Fibroblast of the aortic adventitia (primary cell): ENCODE results near the gene NDUFAF5. TPM values are rescaled to one million over a fixed set of nuclear protein-coding genes. Genes with fewer than 3 reads are reported as not detected.

Source experiments
- DNase-seq: peaks from one replicate; pipeline ENCODE4 v3.0.0-alpha.2; 2010; ENCODE audit warnings: low read depth
- H3K4me3 ChIP-seq: 2 replicates; pipeline ENCODE4 v1.5.1; 2011; ENCODE audit warnings: low read depth, mild to moderate bottlenecking, control low read depth, low read length, moderate library complexity
- total RNA-seq: library from RNA; depleted of rRNA; stranded (reverse); fragments of >200 nt; gene quantifications from 2 replicates; pipeline ENCODE4 v1.2.3, GENCODE V29; 2012; ENCODE audit warnings: low replicate concordance
- TF ChIP-seq, protein P1 (sequence below): IDR thresholded peaks from 2 replicates; pipeline ENCODE4 v1.5.1; 2011; ENCODE audit warnings: mild to moderate bottlenecking, low read length, control low read depth, inconsistent platforms; ENCODE audit not compliant: insufficient read depth

The NDUFAF5 gene
- total RNA-seq, 1 donor, result 13.9 TPM

DNA sequence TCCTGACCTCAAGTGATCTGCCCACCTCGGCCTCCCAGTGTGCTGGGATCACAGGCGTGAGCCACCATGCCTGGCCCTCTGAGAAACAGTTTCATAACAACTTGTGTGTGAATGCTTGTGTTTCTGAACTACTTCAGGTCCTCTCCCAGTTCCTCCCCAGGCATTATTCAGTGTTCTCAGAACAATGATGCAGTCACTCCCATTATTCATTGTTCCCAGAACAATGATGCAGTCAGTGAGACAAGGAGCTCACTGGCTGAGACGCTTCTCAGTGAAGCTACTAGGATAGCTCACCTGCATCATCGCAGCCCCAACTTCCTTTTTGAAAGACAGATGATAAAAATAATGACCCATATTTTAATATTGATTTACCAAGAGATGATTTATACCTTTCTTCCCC is 71.5 kb downstream of the NDUFAF5 start:
- no peak overlapping the region for H3K4me3 ChIP-seq
- TF ChIP-seq, protein P1, sequence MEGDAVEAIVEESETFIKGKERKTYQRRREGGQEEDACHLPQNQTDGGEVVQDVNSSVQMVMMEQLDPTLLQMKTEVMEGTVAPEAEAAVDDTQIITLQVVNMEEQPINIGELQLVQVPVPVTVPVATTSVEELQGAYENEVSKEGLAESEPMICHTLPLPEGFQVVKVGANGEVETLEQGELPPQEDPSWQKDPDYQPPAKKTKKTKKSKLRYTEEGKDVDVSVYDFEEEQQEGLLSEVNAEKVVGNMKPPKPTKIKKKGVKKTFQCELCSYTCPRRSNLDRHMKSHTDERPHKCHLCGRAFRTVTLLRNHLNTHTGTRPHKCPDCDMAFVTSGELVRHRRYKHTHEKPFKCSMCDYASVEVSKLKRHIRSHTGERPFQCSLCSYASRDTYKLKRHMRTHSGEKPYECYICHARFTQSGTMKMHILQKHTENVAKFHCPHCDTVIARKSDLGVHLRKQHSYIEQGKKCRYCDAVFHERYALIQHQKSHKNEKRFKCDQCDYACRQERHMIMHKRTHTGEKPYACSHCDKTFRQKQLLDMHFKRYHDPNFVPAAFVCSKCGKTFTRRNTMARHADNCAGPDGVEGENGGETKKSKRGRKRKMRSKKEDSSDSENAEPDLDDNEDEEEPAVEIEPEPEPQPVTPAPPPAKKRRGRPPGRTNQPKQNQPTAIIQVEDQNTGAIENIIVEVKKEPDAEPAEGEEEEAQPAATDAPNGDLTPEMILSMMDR, result no peak
- no peak for DNase-seq

DNA sequence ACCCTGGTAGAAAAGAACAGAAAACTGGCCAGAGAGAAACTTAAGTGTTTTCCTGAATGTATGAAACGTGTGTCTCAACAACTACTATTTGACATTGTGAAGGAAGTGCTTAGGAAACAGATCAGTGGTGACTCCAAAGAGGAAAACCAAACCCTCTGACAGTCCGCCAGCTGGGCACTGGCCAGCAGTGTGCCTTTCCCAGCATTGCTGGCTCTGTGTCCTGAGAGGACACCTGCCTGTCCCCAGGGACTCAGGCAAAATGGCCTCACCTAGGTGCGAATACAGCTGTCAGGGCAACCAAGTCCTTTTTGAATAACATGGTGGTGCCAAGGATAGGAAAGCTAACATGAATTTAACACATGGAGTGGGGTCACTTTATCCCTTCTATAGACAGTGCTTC is 72.5 kb downstream of the NDUFAF5 start:
- DNase-seq, result no peak
- H3K4me3 ChIP-seq, result no peak overlapping the region
- TF ChIP-seq, protein P1, result no peak

GRCh38 chr20:13857961-13858360 is 73.1 kb downstream of the NDUFAF5 start:
- no peak overlapping the region for H3K4me3 ChIP-seq
- TF ChIP-seq, protein P1, result no peak
- DNase-seq, result no peak

GRCh38 chr20:13858439-13858838 is 73.6 kb downstream of the NDUFAF5 start:
- TF ChIP-seq, protein P1, result no peak
- H3K4me3 ChIP-seq, result no peak overlapping the region
- DNase-seq, result no peak

GRCh38 chr20:13858871-13859270 is 74.0 kb downstream of the NDUFAF5 start:
- no peak overlapping the region for H3K4me3 ChIP-seq
- TF ChIP-seq, protein P1, result no peak
- no peak for DNase-seq

- no peak for DNase-seq
- H3K4me3 ChIP-seq, result no peak overlapping the region
- TF ChIP-seq, protein P1, result no peak
Measured at GRCh38 chr20:13862245-13862644, 77.4 kb downstream of the NDUFAF5 start.

DNA sequence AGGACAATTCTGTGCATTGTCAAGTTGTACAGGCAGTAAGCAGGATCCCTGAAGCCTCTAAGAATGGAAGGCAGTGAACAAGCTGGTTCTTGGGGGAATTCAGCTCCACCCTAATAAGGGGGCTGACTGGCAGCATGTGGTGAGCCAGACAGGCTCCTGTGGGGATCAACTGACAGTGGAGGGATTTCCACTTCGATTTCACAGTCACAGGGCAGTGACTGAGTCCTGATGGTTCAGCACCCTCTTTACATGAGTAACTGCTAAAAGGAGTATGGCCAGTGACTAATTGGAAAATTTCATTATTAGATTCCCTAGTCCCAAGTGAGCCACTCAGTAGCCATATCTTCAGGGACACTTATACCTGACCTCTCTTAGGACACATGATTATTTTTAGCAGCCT is 78.4 kb downstream of the NDUFAF5 start:
- H3K4me3 ChIP-seq, result no peak overlapping the region
- TF ChIP-seq, protein P1, result no peak
- no peak for DNase-seq
